ENCODE results near the gene TUBA3D.
"Not testable (repeated sequence)": the region's sequence is repeated elsewhere in the genome, so short reads cannot be mapped to it uniquely, and the experiment has no call there.

DNA sequence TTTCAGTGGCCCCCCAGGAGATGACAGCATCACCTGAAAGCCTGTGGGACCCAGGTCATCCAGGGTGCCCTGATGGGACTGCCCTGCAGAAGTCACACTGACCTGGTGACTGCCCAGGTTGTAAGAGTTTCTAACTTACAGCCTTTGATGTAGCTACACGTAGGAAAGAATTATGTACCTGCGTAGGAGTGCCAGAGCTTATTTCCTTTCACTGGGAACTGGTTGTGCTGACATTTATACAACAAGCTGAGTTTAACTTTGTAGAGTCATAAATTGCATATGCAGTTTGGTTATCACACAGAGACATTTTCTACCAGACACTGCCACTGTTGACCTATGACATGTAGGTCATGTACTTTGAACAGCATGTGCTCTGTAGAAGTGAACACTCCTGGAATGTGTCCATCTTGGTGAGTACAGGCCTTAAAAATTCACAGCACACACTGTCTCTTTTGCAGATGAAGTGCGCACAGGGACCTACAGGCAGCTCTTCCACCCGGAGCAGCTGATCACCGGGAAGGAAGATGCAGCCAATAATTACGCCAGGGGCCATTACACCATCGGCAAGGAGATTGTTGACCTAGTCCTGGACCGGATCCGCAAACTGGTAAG is 3.0 kb downstream of the TUBA3D start:
- TF ChIP-seq EZH2 (IDR thresholded peaks at IDR 0.05); POLR2AphosphoS5 (IDR thresholded peaks at IDR 0.05; ENCODE audit: borderline replicate concordance, low read depth, low read length): not testable (repeated sequence)

Data from SK-N-MC (cell line).